Measurements from ENCODE around the gene SLCO4A1.

The SLCO4A1 gene

DNA sequence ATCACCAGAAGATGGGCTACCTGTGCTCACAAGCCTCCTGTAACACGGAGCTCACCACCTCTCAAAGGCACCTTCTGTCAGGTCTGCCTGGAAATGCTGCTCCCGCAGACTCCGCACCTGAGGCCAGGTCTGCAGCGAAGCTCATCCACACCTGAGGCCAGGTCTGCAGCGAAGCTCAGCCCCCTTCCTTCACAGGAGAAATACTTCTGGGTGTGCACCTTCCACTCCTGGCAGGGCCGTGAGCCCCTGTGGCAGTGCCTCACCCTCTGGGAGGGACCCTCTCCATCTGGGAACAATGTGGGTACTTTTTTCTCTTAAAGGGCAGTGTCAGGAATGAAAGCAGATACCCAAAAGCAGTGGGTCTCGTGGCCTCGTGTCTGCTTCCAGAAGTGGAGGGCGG lies 1.4 kb upstream of the SLCO4A1 start:
- Histone ChIP-seq H3K27me3 (ENCODE audit: control insufficient read depth, insufficient read depth, low read length) (peaks cover 97% of the 10 kb centered on the region), H3K4me1 (ENCODE audit: control insufficient read depth, insufficient read depth, low read length) (peaks cover 13% of the 10 kb centered on the region), H3K27ac (ENCODE audit: low read depth, low read length) (no peak overlapping the region), H3K9ac (ENCODE audit: low read length) (no peak overlapping the region), H3K9me3 (ENCODE audit: control insufficient read depth, insufficient read depth, low read depth, low read length) (no peaks in the 10 kb centered on the region), H3K4me3 (ENCODE audit: low read depth, low read length) (no peak overlapping the region), H3K36me3 (ENCODE audit: control insufficient read depth, insufficient read depth, low read length) (no peaks in the 10 kb centered on the region)

DNA sequence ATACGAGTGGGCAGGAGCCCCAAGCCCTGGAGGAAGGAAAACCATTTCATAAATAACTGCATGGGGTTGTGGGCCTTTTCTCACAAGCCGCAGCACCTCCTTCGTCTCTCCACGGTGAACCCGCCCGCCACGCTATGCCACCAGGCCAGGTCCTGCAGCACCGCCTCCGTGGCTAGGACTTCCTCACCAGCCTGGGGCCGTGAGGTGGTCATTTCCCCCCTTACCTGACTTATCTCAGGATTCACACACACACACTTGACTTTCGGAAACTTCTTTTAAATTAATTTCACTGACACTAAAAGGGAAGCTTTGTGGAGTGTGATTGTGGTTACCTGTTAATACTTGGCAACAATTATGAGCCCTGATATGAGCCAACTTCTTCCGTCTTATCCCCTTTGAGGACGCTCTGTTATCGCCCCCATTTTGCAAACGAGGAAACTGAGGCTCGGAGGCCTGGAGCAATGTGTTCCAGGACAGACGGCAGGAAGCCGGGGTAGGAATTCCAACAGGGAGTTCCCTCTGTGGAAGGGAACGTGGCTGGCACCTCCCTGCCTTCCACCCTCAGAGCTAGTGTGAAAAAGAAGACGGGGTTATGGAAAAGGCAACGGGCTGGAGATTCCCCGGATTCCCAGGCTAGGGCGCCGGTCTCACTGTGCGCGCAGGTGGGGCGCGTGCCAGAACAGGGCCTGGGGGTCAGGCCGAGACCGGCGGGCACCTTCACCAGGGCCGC lies 817 bp upstream of the SLCO4A1 start:
- no peaks in the 10 kb centered on the region for H3K36me3 ChIP-seq (ENCODE audit: control insufficient read depth, insufficient read depth, low read length)
- H3K27ac ChIP-seq (ENCODE audit: low read depth, low read length), result no peak overlapping the region
- H3K9ac ChIP-seq (ENCODE audit: low read length), result peak overlapping the region; percentile 7
- H3K9me3 ChIP-seq (ENCODE audit: control insufficient read depth, insufficient read depth, low read depth, low read length), result no peaks in the 10 kb centered on the region
- H3K27me3 ChIP-seq (ENCODE audit: control insufficient read depth, insufficient read depth, low read length), result peaks cover 97% of the 10 kb centered on the region
- peak overlapping the region; percentile 63 for H3K4me3 ChIP-seq (ENCODE audit: low read depth, low read length)
- peaks cover 10% of the 10 kb centered on the region for H3K4me1 ChIP-seq (ENCODE audit: control insufficient read depth, insufficient read depth, low read length)

DNA sequence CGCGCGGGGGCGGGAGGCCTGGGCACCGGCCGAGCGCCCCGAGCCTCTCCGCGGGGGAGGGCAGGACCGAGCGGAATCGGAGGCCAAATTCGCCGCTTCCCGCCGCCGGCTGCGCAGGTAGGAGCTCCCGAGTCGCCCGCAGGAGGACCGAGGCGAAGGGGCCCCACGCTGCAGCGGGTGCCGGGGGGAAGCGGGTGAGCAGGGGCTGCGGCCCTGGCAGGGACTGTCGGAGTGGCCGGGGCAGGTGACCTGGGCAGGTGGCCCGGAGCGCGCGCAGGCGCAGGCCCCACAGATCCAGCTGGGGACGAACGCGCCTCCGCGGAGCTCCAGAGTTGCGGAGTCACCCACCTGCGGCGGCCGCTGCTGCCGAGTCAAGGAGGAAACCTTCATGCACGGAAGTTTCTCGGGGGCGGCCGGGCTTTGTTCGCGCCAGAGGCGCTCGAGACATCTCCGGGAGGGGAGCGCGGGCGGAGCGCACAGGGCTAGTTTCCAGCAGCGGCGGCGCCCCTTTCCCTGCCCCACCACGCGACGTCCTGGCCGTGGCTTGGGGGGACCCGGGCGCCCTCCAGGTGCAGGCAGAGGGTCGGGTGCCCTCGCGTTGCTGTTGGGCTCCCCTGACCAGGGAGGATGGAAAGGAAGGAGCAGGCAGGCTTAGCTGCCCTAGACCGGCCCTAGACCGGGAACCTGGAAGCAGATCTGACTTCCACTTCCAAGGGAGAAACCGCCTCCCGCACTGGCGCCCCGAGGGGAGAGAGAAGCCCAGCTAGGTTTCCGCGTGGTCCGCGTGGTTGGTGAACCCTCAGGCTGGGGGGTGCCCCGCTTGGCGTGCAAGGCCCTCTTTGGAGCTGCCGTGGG lies 590 bp downstream of the SLCO4A1 start:
- Histone ChIP-seq H3K4me3 (ENCODE audit: low read depth, low read length) (peak overlapping the region; percentile 63), H3K27ac (ENCODE audit: low read depth, low read length) (no peak overlapping the region), H3K36me3 (ENCODE audit: control insufficient read depth, insufficient read depth, low read length) (no peaks in the 10 kb centered on the region), H3K27me3 (ENCODE audit: control insufficient read depth, insufficient read depth, low read length) (peaks cover 97% of the 10 kb centered on the region), H3K4me1 (ENCODE audit: control insufficient read depth, insufficient read depth, low read length) (peaks cover 14% of the 10 kb centered on the region), H3K9me3 (ENCODE audit: control insufficient read depth, insufficient read depth, low read depth, low read length) (no peaks in the 10 kb centered on the region), H3K9ac (ENCODE audit: low read length) (peak overlapping the region; percentile 7)

DNA sequence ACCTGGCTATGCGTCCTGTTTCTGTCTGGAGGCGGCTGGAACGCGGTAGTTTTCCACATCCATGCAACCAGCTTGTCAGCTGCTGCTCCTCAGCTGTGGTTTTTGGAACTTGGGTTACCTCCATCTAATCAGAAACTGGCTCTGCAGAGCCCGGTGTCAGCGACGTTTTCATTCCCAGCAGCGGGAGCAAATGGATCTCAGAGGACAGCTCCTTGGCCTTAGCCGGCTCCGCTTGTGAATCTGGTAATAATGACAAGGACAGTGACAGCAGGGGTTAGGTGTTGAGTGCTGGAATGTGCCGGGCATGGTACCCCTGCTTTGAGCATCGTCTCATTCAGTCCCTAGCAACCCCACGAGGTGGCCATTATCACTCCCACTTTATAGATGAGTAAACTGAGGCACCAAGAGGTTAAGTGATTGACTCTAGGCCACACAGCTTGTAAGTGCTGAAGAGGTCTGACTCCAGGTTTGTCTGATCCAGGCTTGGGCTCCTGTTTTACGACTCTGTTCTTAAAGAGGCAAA lies 1.3 kb downstream of the SLCO4A1 start:
- Histone ChIP-seq H3K27ac (ENCODE audit: low read depth, low read length) (no peak overlapping the region), H3K36me3 (ENCODE audit: control insufficient read depth, insufficient read depth, low read length) (no peaks in the 10 kb centered on the region), H3K9ac (ENCODE audit: low read length) (peak overlapping the region; percentile 7), H3K4me1 (ENCODE audit: control insufficient read depth, insufficient read depth, low read length) (peaks cover 14% of the 10 kb centered on the region), H3K4me3 (ENCODE audit: low read depth, low read length) (peak overlapping the region; percentile 63), H3K9me3 (ENCODE audit: control insufficient read depth, insufficient read depth, low read depth, low read length) (no peaks in the 10 kb centered on the region), H3K27me3 (ENCODE audit: control insufficient read depth, insufficient read depth, low read length) (peaks cover 95% of the 10 kb centered on the region)

DNA sequence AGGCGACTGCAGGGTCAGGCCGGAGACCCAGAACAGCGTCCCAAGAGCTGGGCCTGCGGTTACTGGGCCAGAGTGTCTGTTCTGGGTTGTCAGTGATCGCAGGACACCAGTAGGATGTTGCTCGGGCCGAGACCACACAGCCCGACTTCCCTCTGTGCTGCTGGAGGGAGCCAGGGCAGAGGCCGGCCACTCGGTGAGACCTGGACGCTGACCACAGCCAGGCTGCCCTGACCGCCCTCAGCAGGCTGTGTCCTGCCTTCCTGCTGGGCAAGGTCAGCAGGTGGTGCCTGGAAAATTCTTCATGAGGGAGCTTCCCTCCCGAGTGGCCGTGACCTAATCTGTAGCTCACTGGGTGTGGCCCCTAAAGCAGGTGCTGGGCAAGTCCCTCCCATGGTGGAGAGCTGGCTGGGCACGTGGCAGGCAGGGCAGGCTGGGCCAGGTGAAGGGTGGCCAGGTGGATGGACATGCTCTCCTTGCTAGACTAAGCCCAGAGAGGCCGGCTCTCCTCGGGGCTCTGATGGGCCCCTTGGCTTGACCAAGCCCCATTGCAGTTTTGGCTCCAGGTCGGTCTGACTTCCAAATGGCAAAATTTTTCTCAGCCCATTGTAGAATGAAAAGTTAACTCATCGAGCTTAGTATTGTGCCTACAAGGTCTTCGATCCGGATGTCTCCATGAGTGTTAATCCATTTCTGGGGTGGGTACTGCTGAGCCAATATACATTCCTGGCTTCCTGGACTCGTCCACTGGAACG lies 1.9 kb downstream of the SLCO4A1 start:
- no peak overlapping the region for H3K4me3 ChIP-seq (ENCODE audit: low read depth, low read length)
- H3K36me3 ChIP-seq (ENCODE audit: control insufficient read depth, insufficient read depth, low read length), result no peaks in the 10 kb centered on the region
- H3K9me3 ChIP-seq (ENCODE audit: control insufficient read depth, insufficient read depth, low read depth, low read length), result no peaks in the 10 kb centered on the region
- peaks cover 14% of the 10 kb centered on the region for H3K4me1 ChIP-seq (ENCODE audit: control insufficient read depth, insufficient read depth, low read length)
- H3K27me3 ChIP-seq (ENCODE audit: control insufficient read depth, insufficient read depth, low read length), result peaks cover 95% of the 10 kb centered on the region
- no peak overlapping the region for H3K9ac ChIP-seq (ENCODE audit: low read length)
- H3K27ac ChIP-seq (ENCODE audit: low read depth, low read length), result no peak overlapping the region

DNA sequence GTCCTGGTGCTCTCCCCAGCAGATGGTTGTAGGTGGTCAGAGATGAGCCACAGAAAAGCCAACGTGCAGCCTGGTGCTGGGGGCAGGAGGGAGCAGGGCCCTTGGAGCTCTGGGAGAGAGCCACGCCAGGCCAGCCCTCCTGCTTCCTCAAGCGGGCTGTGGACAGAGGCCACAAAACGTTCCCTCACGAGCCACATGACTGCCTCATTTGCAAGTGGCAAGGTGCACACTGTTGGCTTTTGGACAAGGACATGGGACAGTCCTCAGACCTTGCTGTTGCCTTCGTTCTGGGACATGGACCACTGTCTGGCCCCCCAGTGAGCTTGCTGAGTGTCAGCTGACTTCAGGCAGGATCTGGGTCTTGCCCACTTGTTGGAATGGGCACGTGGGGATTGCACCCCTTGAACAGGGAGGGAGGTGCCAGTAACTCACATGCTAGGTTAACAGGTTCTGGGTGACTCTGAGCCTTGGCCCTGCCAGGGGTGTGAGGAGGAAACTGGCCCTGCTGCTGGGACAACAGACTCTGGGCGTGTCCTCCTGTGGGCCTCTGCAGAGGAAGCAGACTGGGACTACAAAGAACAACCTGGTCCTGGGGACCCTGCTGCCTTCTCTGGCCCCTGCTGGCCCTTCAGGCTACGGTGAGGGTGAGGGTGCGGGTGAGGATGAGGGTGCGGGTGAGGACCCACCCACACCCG lies 2.6 kb downstream of the SLCO4A1 start:
- H3K27ac ChIP-seq (ENCODE audit: low read depth, low read length), result no peak overlapping the region

DNA sequence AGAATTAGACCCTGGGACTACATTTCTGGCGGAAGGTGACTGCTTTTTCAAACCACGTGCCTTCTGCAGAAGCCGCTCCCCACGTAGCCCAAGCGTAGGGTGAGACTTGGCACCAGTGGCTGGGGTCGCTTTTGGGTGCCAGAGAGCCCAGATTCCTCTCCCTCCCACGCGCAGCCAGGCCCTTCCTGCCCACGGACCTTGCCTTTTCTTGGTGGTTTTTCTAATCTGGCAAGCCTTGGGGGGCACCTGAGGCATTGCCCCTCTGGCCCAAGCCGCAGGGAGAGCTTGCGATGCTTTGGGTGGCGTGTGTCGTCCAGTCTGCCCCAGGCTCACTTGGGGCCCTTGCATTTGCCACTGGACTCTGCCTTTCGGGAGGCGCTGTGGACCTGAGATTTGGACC lies 3.3 kb downstream of the SLCO4A1 start:
- Histone ChIP-seq H3K4me1 (ENCODE audit: control insufficient read depth, insufficient read depth, low read length) (peaks cover 14% of the 10 kb centered on the region), H3K27ac (ENCODE audit: low read depth, low read length) (no peak overlapping the region), H3K27me3 (ENCODE audit: control insufficient read depth, insufficient read depth, low read length) (peaks cover 93% of the 10 kb centered on the region), H3K36me3 (ENCODE audit: control insufficient read depth, insufficient read depth, low read length) (no peaks in the 10 kb centered on the region), H3K9ac (ENCODE audit: low read length) (no peak overlapping the region), H3K9me3 (ENCODE audit: control insufficient read depth, insufficient read depth, low read depth, low read length) (no peaks in the 10 kb centered on the region), H3K4me3 (ENCODE audit: low read depth, low read length) (no peak overlapping the region)

More for the DNA sequence above, 2.6 kb downstream of the SLCO4A1 start:
- Histone ChIP-seq H3K4me3 (ENCODE audit: low read depth, low read length) (no peak overlapping the region), H3K4me1 (ENCODE audit: control insufficient read depth, insufficient read depth, low read length) (peaks cover 14% of the 10 kb centered on the region), H3K27me3 (ENCODE audit: control insufficient read depth, insufficient read depth, low read length) (peaks cover 95% of the 10 kb centered on the region), H3K9ac (ENCODE audit: low read length) (no peak overlapping the region), H3K9me3 (ENCODE audit: control insufficient read depth, insufficient read depth, low read depth, low read length) (no peaks in the 10 kb centered on the region), H3K36me3 (ENCODE audit: control insufficient read depth, insufficient read depth, low read length) (no peaks in the 10 kb centered on the region)

DNA sequence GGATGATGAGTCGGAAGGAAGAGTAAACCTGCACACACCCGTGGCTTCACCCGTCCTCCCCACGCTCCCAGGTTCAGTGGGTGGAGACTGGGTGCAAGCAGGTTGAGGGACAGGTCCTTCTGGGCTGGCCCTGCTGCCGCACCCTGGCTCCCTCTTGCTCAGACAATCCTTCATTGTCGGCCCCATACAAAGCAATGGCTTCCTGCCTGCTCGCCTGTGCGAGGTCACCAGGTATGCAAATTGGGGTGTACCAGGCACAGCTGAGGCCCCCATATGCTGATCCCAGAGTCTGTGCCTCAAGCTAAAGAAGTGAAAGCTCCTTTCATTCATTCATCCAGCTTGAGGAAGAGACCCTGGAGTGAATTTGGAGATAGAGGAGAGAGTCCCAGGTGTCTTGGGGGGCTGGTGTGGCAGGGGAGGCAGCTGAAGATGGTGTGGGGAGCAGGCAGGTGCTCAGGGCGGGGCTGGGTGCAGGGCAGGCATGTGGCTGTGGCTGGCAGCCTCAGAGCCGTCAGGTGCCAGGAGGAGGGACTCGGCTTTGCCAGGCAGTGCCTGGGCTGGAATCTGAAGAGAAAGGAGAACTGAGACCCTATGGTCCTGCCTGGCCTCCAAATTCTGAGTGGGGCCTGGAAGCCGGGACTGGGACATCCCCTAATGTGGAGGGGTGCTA lies 4.7 kb downstream of the SLCO4A1 start:
- Histone ChIP-seq H3K36me3 (ENCODE audit: control insufficient read depth, insufficient read depth, low read length) (no peaks in the 10 kb centered on the region), H3K27ac (ENCODE audit: low read depth, low read length) (no peak overlapping the region), H3K9ac (ENCODE audit: low read length) (no peak overlapping the region), H3K4me1 (ENCODE audit: control insufficient read depth, insufficient read depth, low read length) (peaks cover 17% of the 10 kb centered on the region), H3K9me3 (ENCODE audit: control insufficient read depth, insufficient read depth, low read depth, low read length) (no peaks in the 10 kb centered on the region), H3K4me3 (ENCODE audit: low read depth, low read length) (no peak overlapping the region), H3K27me3 (ENCODE audit: control insufficient read depth, insufficient read depth, low read length) (peaks cover 91% of the 10 kb centered on the region)

DNA sequence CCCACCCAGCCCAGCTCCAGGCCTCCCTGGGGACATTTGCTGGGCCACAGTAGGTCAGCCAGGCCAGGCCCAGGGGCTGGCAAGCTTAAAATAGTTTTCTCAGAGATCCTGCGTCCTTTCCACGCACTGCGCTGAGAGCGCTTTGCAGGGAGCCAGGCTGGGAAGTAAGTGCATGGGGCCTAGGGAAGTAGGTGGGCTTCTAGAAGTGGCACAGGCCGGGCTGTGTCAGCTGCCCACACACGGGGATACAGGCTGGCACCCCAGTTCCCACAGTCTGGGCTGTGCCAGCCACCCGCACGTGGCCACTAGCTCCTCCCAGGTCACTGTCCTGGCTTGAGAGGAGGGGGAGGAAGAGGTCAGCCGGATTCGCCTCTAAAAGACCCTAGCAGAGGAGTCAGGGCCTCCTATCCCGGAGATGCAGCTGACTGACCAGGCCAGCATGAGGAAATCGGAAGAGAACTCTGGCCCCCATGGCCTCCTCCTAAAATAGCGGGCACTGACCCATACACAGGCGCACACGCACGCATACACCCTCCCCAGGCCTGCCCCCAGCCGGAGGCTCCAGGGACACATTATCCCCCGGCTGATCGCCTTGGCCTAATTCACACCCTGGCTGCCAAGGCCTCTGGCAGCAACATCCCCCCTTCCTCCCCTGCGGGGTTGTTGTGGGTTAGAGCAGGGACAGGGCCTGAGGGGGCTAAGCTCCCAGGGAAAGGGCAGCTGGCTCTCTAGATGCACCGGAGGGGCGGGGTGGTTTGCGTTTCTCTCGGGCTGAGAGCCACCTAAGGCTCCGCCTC lies 5.4 kb downstream of the SLCO4A1 start:
- H3K36me3 ChIP-seq (ENCODE audit: control insufficient read depth, insufficient read depth, low read length), result no peaks in the 10 kb centered on the region
- H3K9ac ChIP-seq (ENCODE audit: low read length), result no peak overlapping the region
- H3K27me3 ChIP-seq (ENCODE audit: control insufficient read depth, insufficient read depth, low read length), result peaks cover 83% of the 10 kb centered on the region
- H3K4me1 ChIP-seq (ENCODE audit: control insufficient read depth, insufficient read depth, low read length), result peaks cover 23% of the 10 kb centered on the region
- H3K27ac ChIP-seq (ENCODE audit: low read depth, low read length), result no peak overlapping the region
- no peak overlapping the region for H3K4me3 ChIP-seq (ENCODE audit: low read depth, low read length)
- no peaks in the 10 kb centered on the region for H3K9me3 ChIP-seq (ENCODE audit: control insufficient read depth, insufficient read depth, low read depth, low read length)

Data from HUES6 (cell line).